Hippocampal formation (tissue), 2 donors: ENCODE measurements around the gene RPS6KA2.

Source experiments
- DNase-seq, 2 donors: peaks; one replicate each; lab custom pipeline; 2025; lab: John Stamatoyannopoulos, UW

RPS6KA2 gene

DNA sequence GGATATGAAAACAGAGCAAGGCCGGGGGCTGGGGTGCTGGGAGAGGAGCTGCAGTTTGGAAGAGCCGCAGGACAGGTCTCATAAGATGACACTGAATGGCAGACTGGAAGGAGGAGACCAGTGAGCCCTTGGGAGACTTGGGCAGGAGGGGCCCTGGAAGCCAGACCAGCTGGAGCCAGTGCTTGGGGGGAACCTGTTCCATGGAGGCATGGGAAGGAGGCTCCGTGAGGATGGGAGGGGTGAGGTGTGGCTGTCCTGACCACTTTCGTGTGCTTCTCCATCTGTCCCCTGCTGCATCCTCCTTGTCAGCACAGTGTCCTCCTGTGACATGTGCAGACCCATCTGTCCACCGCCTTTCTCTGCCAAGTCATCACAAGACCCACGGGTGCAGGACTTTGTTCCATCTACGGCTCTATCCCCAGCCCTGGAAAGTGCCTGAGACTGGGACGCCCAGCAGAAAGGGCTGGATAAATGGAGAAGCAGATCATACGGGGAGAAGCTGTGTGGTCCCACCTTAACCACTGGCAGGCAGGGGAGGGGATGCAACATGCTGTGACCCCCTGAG lies 159.5 kb downstream of the RPS6KA2 start:
- no peak for DNase-seq

GRCh38 chr6:166466178-166467122 lies 160.6 kb downstream of the RPS6KA2 start:
- DNase-seq: no peak

- DNase-seq: peak; percentile 31 to 68
These were observed 161.4 kb downstream of the RPS6KA2 start for GRCh38 chr6:166465671-166466087.

GRCh38 chr6:166465003-166465399 lies 162.1 kb downstream of the RPS6KA2 start:
- DNase-seq: no peak

DNA sequence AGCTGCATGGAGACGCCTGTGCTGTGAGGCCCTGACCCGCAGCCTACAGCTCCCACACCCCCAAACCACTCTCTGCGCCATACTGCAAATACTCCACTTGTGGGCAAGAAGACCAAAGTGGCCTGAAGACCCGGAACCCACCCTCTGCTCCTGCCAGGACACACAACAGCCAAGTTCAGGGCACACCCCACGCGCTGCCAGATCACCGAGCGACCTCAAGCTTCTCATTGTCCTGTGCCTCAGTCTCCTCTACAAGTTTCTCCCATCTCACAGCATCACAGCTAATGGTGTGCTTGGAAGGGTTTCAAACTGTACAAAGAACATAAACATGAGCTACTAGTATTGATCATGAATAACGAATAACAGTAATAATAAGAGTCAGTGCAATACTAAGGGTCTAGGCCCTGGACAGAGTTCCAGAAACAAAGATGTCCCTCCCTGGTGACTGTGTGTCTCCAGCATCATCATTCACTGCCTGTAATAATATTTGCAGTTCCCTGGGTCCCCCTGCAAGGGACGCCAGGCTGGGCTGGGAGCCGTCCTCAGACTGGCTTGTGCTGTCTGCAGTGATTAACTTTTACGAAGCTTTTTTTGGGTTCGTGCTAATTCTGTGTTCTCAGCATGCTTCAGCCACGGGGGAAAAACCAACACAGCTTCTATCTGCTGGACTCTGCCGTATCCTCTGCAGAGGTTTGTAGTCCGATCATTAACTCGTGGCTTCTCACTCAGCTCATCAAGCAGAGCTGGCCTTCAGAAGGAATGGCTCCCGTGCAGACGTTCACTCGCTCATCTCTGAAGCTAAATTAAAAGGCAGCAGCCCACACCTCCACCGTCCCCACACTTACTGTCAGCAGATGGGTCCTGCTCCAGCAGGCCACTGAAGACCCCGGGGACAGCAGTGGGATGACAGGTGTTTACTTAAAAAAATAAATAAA lies 162.7 kb downstream of the RPS6KA2 start:
- DNase-seq: no peak

DNA sequence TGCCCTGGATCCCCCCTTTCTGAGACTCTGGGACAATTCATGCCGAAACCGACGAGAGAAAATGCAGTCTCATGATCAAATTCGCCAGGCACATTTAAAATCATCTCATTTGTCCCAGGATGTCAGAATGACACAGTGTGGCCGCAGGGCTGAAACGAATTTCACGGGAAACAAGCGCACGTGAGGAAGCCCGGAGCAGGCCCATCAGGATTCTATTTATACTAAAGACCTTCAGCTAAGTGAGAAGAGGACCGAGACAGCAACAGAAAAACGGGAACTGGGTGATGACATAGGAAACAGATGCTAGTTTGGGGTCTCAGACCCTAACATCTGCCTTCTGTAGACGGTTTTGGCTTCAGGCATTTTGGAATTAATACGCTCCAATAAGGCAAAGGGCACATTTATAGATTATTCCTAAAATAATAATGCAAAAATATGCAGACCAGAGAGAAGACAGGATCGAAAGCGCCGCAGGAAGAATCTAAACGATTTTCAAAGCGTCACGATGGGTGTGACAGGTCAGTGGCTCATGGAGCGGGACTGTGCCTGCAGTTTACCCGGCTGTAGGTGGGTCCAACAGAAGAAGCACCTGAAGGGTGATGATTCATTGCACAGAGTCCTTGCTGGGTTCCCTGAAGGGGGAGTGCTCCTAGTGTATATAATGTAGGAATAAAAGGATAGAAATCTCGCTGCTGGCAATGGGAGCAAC lies 163.5 kb downstream of the RPS6KA2 start:
- DNase-seq: no peak

- DNase-seq: no peak
These were observed 164.5 kb downstream of the RPS6KA2 start for GRCh38 chr6:166462461-166463135.

DNA sequence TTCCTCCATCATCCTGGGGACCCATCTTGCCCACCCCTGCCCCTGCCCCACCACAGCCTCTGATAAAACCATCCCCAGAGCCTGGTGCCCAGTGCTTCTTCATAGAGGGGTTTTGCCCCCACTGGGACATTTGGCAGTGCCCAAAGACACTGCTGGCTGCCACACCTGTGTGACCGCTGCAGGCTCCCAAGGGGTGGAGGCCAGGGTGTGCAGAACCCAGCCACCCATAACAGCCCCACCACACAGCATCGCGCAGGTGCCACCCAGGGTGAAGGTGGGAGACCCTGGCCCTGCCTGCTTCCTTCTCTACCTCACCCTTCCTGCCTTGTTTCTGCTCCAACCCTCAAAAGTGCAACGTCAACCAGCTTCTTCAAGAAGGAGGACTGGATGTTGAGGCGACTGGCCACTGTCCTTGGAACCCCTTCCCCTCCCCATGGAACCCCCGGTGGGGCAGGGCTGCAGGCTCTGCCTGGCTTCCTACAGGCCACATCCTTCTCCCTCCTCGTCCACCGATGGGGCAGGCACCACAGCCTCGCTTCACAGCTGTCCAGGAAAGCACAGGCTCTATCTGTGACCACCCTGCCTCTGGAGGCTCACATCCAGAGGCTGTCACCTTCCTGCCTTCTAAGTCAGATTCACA lies 165.1 kb downstream of the RPS6KA2 start:
- no peak for DNase-seq

DNA sequence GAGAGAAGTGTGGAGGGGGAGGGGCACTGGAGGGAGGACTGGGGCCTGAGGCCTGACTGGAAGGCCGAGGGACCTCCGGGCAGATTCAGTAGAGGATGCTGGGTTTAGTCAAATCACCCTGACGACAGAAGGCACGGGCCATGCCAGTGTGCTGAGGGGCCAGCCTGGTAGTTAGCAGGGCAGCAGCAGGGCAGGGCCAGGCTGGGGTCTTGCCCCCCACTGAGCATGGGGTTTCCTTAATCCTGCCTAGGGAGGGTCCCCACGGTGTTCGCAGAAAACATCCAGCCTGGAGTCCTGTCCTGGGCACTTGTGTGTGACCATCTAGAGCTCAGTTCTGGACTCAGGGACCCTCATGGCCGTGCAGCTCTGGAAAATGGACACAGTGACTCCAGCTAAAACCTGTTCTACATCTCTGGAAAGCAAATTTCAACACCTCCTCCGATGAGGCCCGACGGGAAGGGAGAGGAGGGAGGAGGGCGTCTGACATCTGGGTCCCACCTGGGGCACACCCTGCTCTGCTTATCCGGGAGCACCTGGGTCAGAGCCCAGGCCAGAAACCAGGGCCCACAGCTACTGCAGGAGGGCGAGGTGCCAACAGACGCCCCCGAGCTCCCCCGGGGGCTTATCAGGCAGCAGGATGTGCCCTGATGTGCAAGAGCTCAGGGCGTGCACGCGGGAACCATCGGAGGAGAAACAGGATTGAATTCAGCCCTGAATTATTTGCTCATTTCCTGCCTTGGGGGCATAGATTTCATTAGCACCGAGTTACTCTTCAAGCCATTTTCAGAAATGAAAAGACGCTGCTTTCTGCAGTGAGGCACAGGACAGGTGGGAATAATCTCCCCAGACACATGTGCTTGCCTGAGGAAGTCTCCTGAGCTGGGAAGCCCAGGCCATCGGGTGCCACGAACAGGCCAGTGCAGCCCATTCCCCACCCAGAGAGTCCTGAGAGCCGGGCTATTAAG lies 166.3 kb downstream of the RPS6KA2 start:
- DNase-seq: no peak

- DNase-seq: no peak
These were observed 167.1 kb downstream of the RPS6KA2 start for GRCh38 chr6:166459906-166460305.

- no peak for DNase-seq
These were observed 167.8 kb downstream of the RPS6KA2 start for GRCh38 chr6:166459272-166459671.

- no peak for DNase-seq
These were observed 170.5 kb downstream of the RPS6KA2 start for GRCh38 chr6:166456395-166457156.

GRCh38 chr6:166454692-166455515 lies 172.1 kb downstream of the RPS6KA2 start:
- no peak for DNase-seq

GRCh38 chr6:166453651-166454050 lies 173.4 kb downstream of the RPS6KA2 start:
- DNase-seq: no peak

DNA sequence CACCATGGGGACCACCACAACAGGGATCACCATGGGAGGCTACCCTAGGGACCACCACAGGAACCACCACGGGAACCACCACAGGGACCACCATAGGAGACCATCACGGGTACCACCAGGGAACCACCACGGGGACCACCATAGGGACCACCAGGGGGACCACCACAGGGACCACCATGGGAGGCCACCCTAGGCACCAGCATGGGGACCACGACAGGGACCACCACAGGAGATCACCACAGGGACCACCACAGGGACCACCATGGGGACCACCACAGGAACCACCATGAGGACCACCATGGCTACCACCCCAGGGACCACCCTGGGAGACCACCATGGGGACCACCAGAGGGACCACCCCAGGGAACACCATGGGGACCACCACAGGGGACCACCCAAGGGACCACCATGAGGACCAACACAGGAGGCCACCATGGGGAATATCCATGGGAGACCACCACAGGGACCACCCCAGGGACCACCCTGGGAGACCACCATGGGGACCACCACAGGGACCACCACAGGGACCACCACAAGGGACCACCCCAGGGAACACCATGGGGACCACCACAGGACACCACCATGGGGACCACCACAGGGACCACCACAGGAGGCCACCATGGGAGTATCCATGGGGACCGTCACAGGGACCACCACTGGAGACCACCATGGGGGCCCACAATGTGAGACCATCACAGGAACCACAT lies 176.7 kb downstream of the RPS6KA2 start:
- DNase-seq: no peak

- DNase-seq: no peak
These were observed 177.4 kb downstream of the RPS6KA2 start for GRCh38 chr6:166449641-166450040.

DNA sequence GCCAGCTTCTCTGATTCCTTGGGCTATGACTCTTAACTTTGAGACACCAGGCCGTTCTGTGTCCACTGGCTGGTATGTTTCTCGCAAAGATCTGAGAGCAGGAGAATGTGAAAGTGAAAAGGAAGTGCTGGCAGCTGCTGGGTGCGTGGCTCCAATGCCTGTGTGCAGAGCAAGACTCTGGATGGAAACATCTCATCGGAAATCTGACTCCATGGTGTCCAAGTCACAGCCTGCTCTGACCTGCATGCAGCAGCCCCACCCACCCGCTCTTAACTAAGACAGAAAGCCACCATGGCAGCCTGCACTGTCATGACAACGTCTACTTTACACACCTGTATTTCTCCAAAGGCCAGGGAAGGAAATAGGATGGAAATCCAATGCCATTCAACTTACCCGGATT lies 178.0 kb downstream of the RPS6KA2 start:
- no peak for DNase-seq
